GM10266 (cell line): ENCODE results near the gene NFKB1.

Experiments used
- DNase-seq: peaks from one replicate; pipeline ENCODE4 v3.0.0; 2012; ENCODE audit errors: extremely low spot score
- CTCF ChIP-seq: IDR thresholded peaks from 2 replicates; pipeline ENCODE4 v1.5.1; 2012; ENCODE audit warnings: mild to moderate bottlenecking, low read depth; ENCODE audit not compliant: control insufficient read depth, insufficient read depth; ENCODE audit errors: missing control alignments

Gene NFKB1

DNA sequence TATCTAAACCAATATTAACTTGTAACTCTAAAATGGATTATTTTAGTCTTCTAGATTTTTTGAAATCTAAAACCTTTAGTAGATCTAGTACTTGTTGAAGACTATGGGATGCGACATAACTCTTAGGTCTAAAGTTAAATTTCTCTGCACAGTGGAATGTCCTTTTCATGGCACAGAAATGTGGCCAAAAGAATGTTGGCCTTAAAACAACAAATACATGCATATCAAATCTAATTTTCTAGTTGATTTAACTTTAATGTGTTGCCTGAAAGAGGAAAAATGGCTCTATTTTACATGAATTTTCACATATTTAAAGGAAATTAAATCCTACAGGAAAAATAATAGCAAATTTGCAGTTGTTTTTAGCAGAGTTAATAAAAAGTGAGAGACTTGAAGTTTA lies 30.3 kb downstream of the NFKB1 start:
- DNase-seq: no peak
- no peak for TF ChIP-seq CTCF

DNA sequence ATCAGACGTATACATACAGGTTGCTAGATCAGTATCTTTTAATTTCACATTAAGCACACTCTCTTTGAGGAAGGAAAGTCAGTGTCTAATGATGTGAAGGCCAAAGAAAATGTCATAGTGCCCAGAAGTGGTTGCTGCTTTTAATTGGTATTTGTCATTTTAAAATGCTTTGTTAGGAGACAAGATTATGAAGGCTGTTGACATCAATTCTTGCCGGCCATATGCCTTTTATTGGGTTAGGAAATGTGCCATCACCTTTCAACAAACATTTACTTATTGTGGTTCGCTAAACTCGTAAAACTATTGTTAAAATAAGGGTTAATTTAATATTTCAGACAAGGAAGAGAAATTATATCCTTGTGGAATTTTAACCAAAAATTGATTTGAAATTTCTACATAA lies 32.2 kb downstream of the NFKB1 start:
- no peak for DNase-seq
- TF ChIP-seq CTCF: no peak

- TF ChIP-seq CTCF: no peak
- no peak for DNase-seq
Observed at GRCh38 chr4:102533904-102534303, 32.7 kb downstream of the NFKB1 start.

DNA sequence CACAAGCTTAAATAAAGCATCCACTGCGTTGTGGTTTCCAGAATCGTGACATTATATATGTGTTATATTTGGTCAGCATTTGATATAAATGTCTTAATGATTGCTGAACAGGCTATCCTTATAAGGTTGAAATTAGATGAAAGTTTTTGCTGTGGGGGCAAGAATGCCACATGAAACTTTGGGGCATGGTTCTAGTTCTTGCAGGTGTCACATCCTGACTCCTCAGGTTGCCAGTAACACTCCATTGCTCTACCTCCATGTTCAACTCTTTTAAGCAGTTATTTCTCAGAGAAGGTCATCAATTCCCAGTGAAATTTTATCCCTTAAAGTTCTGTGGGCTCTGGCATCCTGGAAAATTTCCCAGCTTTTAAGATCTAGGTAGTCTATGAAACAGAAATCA lies 33.7 kb downstream of the NFKB1 start:
- no peak for TF ChIP-seq CTCF
- DNase-seq: no peak

DNA sequence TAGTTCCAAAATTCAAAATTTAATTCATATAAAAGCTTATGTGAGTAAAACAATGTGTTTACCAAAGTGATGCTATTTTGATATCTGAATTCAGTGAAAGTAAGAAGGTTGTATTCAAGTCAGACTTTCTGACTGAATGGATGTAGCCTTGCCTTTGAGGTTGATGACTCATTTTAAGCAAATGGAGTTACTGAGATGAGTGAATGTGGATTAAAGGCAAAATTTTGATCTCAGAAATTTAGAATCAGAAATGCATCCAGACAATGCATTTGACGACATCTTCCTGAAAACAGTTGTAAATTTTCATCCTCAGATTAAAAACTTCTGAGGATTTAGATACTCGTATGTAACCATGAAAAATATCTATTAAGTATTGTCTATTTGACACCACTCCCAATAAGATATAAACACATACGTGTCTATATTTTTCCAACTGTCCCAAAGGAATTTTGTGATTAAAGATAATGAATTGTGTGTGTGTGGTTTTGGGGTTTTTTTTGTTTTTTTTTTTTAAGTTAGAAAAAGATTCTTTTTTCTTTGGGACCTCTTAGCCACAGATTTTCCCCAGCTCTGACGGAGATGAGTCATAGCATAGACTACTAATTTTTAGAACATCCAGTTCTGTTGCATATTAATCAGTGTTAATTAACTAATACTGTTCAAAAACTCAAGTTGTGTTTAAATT lies 34.4 kb downstream of the NFKB1 start:
- peak; percentile 17 for DNase-seq
- TF ChIP-seq CTCF: no peak

DNA sequence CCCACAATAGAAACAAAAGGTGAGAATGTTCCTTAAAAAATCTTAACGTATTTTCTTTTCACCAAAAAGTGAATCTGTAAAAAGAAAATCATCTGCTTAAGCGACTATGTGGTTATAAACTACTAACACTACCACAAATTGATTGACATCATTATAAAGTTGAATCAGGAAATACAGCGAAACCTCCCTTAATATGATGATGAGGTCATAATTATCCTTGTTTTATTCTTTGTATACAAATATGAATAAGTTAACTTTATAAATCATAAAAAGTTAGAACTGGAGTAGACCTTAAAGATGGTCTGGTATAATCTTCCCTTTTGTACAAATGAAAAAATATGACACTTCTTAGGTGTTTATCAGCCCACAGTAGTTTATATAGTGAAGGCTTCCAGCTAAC lies 35.6 kb downstream of the NFKB1 start:
- no peak for TF ChIP-seq CTCF
- DNase-seq: no peak

GRCh38 chr4:102537269-102537668 lies 36.1 kb downstream of the NFKB1 start:
- no peak for DNase-seq
- TF ChIP-seq CTCF: no peak
